HEK293T (cell line): Measurements from ENCODE around the gene POU5F1.
"Not testable (repeated sequence)": the region's sequence is repeated elsewhere in the genome, so short reads cannot be mapped to it uniquely, and the experiment has no call there.

Source experiments
- ARNT ChIP-seq: fragments of 450-650 bp; IDR thresholded peaks from 2 replicates; pipeline ENCODE4 v1.6.1; 2017; ENCODE audit warnings: mild to moderate bottlenecking
- BHLHE40 ChIP-seq: fragments of 450-650 bp; IDR thresholded peaks from 2 replicates; pipeline ENCODE4 v1.6.1; 2016; ENCODE audit warnings: mild to moderate bottlenecking, moderate library complexity, borderline replicate concordance
- CTBP1 ChIP-seq: fragments of 450-650 bp; IDR thresholded peaks from 2 replicates; pipeline ENCODE4 v1.6.1; 2016; ENCODE audit warnings: borderline replicate concordance
- ELF4 ChIP-seq: fragments of 450-650 bp; IDR thresholded peaks from 2 replicates; pipeline ENCODE4 v1.6.1; 2017; ENCODE audit warnings: antibody characterized with exemption
- FOXA1 ChIP-seq: fragments of 450-650 bp; IDR thresholded peaks from 2 replicates; pipeline ENCODE4 v1.6.1; 2016; ENCODE audit warnings: mild to moderate bottlenecking
- FOXK2 ChIP-seq: fragments of 450-650 bp; IDR thresholded peaks from 2 replicates; pipeline ENCODE4 v1.6.1; 2016; ENCODE audit warnings: mild to moderate bottlenecking
- FOXM1 ChIP-seq: fragments of 450-650 bp; IDR thresholded peaks from 2 replicates; pipeline ENCODE4 v1.6.1; 2017; ENCODE audit warnings: mild to moderate bottlenecking, borderline replicate concordance
- HDGF ChIP-seq: fragments of 450-650 bp; IDR thresholded peaks from 2 replicates; pipeline ENCODE4 v1.6.1; 2017; ENCODE audit warnings: antibody characterized with exemption, borderline replicate concordance
- NFRKB ChIP-seq: fragments of 450-650 bp; IDR thresholded peaks from 2 replicates; pipeline ENCODE4 v1.6.1; 2016; ENCODE audit warnings: mild to moderate bottlenecking, moderate library complexity
- SP1 ChIP-seq: fragments of 450-650 bp; IDR thresholded peaks from 2 replicates; pipeline ENCODE4 v1.6.1; 2017
- SUZ12 ChIP-seq: fragments of 450-650 bp; IDR thresholded peaks from 2 replicates; pipeline ENCODE4 v1.6.1; 2016; ENCODE audit warnings: mild to moderate bottlenecking
- TARDBP ChIP-seq: fragments of 450-650 bp; IDR thresholded peaks from 2 replicates; pipeline ENCODE4 v1.6.1; 2016
- ZNF384 ChIP-seq: fragments of 450-650 bp; IDR thresholded peaks from 2 replicates; pipeline ENCODE4 v1.6.1; 2016
- TF ChIP-seq, protein P1 (sequence below): fragments of 450-650 bp; IDR thresholded peaks from 2 replicates; pipeline ENCODE4 v1.6.1; 2016

DNA sequence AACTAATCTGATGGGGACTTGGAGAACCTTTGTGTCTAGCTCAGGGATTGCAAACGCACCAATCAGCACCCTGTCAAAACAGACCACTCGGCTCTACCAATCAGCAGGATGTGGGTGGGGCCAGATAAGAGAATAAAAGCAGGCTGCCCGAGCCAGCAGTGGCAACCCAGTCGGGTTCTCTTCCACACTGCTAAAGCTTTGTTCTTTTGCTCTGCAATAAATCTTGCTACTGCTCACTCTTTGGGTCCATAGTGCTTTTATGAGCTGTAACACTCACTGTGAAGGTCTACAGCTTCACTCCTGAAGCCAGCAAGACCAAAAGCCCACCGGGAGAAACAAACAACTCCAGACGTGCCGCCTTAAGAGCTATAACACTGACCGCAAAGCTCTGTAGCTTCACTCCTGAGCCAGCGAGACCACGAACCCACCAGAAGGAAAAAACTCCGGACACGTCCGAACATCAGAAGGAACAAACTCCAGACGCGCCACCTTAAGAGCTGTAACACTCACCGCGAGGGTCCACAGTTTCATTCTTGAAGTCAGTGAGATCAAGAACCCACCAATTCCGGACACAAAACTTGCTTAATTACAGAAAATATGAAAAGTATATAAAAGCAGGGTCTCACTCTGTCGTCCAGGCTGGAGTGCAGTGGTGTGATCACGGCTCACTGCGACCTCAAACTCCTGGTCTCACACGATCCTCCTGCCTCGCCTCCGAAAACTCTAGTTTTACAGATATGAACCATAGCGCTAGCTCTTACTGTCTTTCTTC, 26.0 kb upstream of the POU5F1 start:
- not testable (repeated sequence) for TF ChIP-seq ZNF384, CTBP1, SP1, HDGF, FOXA1, FOXM1, TARDBP, ELF4, BHLHE40, NFRKB, FOXK2, ARNT, SUZ12
- TF ChIP-seq, protein P1, sequence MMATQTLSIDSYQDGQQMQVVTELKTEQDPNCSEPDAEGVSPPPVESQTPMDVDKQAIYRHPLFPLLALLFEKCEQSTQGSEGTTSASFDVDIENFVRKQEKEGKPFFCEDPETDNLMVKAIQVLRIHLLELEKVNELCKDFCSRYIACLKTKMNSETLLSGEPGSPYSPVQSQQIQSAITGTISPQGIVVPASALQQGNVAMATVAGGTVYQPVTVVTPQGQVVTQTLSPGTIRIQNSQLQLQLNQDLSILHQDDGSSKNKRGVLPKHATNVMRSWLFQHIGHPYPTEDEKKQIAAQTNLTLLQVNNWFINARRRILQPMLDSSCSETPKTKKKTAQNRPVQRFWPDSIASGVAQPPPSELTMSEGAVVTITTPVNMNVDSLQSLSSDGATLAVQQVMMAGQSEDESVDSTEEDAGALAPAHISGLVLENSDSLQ, result not testable (repeated sequence)
